CD4-positive, CD25-positive, alpha-beta regulatory T cell (primary cell): ENCODE measurements around the gene PRKACB. TPM values are rescaled to one million over a fixed set of nuclear protein-coding genes. Genes with fewer than 3 reads are reported as not detected.

Experiments used
- ATAC-seq, 2 donors: fragments of 150-1000 bp; cut with Tn5 transposase; one replicate each; pipeline ENCODE4 v1.10.0; 2021; ENCODE audit warnings: low read depth in 2 of 2, moderate number of reproducible peaks in 2 of 2, moderate library complexity in 1 of 2
- DNase-seq, 3 donors: peaks; one replicate each; pipeline versions ENCODE4 v3.0.0 to v3.0.0-alpha.2; 2012 to 2022; ENCODE audit warnings: mixed read lengths in 1 of 3
- H3K27ac ChIP-seq: one replicate; pipeline ENCODE4 v1.7.0; 2013; ENCODE audit warnings: mild to moderate bottlenecking, low read length; ENCODE audit not compliant: insufficient read depth, poor library complexity, severe bottlenecking
- H3K27me3 ChIP-seq: one replicate; pipeline ENCODE4 v1.7.0; 2013; ENCODE audit warnings: low read length; ENCODE audit not compliant: control insufficient read depth, insufficient read depth
- H3K36me3 ChIP-seq: one replicate; pipeline ENCODE4 v1.7.0; 2013; ENCODE audit warnings: mild to moderate bottlenecking, low read length, moderate library complexity; ENCODE audit not compliant: control insufficient read depth, insufficient read depth
- H3K4me1 ChIP-seq: 2 replicates; pipeline ENCODE4 v1.7.0; 2013; ENCODE audit warnings: mild to moderate bottlenecking, low read length; ENCODE audit not compliant: insufficient read depth, control insufficient read depth, poor library complexity, severe bottlenecking
- H3K4me3 ChIP-seq: one replicate; pipeline ENCODE4 v1.7.0; 2013; ENCODE audit warnings: low read depth, mild to moderate bottlenecking, low read length, moderate library complexity
- H3K9me3 ChIP-seq, 2 experiments: 1 replicate in 1 of 2; 2 replicates in 1 of 2; pipeline ENCODE4 v1.7.0; 2013; ENCODE audit warnings: low read length in 2 of 2, mild to moderate bottlenecking in 1 of 2, moderate library complexity in 1 of 2; ENCODE audit not compliant: control insufficient read depth in 2 of 2
- H3K27ac Mint-ChIP-seq, 3 donors: one replicate each; pipeline ENCODE4 v1.8.0; 2020 to 2022; ENCODE audit warnings: mild to moderate bottlenecking in 3 of 3, mixed read lengths in 3 of 3, moderate library complexity in 2 of 3
- H3K27me3 Mint-ChIP-seq: one replicate; pipeline ENCODE4 v1.8.0; 2022; ENCODE audit warnings: mild to moderate bottlenecking, mixed read lengths
- H3K36me3 Mint-ChIP-seq: one replicate; pipeline ENCODE4 v1.8.0; 2020; ENCODE audit warnings: mixed read lengths
- H3K4me1 Mint-ChIP-seq, 4 donors: one replicate each; pipeline ENCODE4 v1.8.0; 2020 to 2022; ENCODE audit warnings: mixed read lengths in 4 of 4, mild to moderate bottlenecking in 1 of 4
- H3K4me3 Mint-ChIP-seq, 4 donors: one replicate each; pipeline ENCODE4 v1.8.0; 2020 to 2022; ENCODE audit warnings: mild to moderate bottlenecking in 4 of 4, mixed read lengths in 4 of 4, moderate library complexity in 3 of 4
- H3K9me3 Mint-ChIP-seq, 7 donors: one replicate each; pipeline ENCODE4 v1.8.0; 2020 to 2022; ENCODE audit warnings: mixed read lengths in 7 of 7, mild to moderate bottlenecking in 3 of 7, moderate library complexity in 2 of 7
- polyA plus RNA-seq, 4 donors: library from polyadenylated mRNA; unstranded; fragments of 300-500 nt; fragmentation: Illumina TruSeq; gene quantifications; one replicate each; pipeline ENCODE4 v1.2.3, GENCODE V29; 2021
- total RNA-seq: library from RNA; stranded (reverse); gene quantifications from one replicate; pipeline ENCODE4 v1.2.3, GENCODE V29; 2022

Gene PRKACB
- total and polyA plus RNA-seq, 5 donors from 2014 or later: 74.0 to 99.5 (median 90.7) TPM

DNA sequence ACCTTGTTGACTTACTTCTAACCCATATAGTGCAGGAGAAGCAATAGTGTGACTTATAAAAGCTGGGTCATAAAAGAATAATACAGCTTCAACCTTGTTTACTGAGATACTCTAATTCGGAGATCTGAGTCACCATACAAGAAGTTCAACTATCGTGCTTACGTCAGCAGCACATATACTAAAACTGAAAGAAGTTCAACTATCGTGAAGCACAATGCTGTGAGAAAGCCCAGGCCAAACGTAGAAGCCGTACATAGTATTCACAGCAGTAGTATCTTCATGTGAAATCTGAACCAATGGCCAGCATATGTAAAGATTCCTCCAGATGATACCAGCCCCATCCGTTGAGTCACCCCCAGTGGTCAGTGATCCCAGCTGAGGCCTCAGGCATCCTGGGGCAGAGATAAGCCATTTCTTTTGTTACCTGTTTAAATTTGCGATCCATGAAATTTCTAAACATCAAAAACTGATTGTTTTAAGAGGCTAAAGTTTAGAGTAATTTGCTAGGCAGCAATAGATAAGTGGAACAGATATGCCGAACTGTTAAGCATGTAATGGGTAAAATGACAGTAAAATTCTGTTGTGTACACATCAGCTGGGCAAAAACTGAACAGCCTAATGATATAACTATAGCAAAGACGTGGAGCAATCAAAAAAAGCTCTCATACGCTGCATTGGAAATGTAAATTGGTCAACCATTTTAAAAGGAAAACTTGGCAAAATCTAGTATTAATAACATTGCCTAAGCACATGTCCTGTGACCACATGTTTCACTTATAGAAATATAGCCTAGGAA, 103.6 kb downstream of the PRKACB start:
- H3K27me3 ChIP-seq: peaks cover 5% of the 10 kb centered on the region
- peaks cover 0 to 16% (median 2%) of the 10 kb centered on the region in 7 donors for H3K9me3 Mint-ChIP-seq
- no peak overlapping the region for H3K4me3 Mint-ChIP-seq

DNA sequence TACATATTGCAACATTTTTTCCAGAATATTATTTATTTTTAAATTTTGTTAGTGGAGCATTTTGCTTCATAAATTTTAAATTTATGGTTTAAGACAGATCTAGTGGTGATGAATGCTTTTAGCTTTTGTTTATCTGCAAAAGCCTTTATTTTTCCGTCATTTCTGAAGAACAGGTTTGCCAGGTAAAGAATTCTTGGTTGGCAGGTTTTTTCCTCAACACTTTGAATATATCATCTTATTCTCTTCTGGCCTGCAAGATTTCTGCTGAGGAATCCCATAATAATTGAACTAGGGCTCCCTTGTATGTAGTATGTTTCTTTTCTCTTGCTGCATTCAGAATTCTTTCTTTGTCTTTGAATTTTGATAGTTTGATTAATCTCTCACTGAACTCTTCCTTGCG, 106.6 kb downstream of the PRKACB start:
- H3K36me3 ChIP-seq: no peaks in the 10 kb centered on the region
- Mint-ChIP-seq H3K4me1 (peaks cover 0 to 5% (median 0%) of the 10 kb centered on the region in 4 donors), H3K27ac (no peak overlapping the region), H3K9me3 (peaks cover 0 to 16% (median 1%) of the 10 kb centered on the region in 7 donors), H3K36me3 (no peaks in the 10 kb centered on the region), H3K27me3 (no peaks in the 10 kb centered on the region), H3K4me3 (no peak overlapping the region)
- no peak overlapping the region for H3K4me3 ChIP-seq
- H3K27ac ChIP-seq: no peak overlapping the region
- H3K9me3 ChIP-seq: peaks cover 0 to 8% of the 10 kb centered on the region in 2 experiments
- no peak for ATAC-seq
- H3K4me1 ChIP-seq: no peaks in the 10 kb centered on the region
- no peak for DNase-seq
- peaks cover 5% of the 10 kb centered on the region for H3K27me3 ChIP-seq

More for the DNA sequence above, 103.6 kb downstream of the PRKACB start:
- peak; percentile 31 to 43 for ATAC-seq
- Histone ChIP-seq H3K4me1 (no peaks in the 10 kb centered on the region), H3K27ac (no peak overlapping the region), H3K36me3 (no peaks in the 10 kb centered on the region), H3K9me3 (peaks cover 0 to 8% of the 10 kb centered on the region in 2 experiments), H3K4me3 (no peak overlapping the region)
- Mint-ChIP-seq H3K27me3 (no peaks in the 10 kb centered on the region), H3K27ac (no peak overlapping the region), H3K36me3 (no peaks in the 10 kb centered on the region), H3K4me1 (peaks cover 0 to 5% (median 0%) of the 10 kb centered on the region in 4 donors)
- DNase-seq: peak in 1 of 3 donors; percentile 21

DNA sequence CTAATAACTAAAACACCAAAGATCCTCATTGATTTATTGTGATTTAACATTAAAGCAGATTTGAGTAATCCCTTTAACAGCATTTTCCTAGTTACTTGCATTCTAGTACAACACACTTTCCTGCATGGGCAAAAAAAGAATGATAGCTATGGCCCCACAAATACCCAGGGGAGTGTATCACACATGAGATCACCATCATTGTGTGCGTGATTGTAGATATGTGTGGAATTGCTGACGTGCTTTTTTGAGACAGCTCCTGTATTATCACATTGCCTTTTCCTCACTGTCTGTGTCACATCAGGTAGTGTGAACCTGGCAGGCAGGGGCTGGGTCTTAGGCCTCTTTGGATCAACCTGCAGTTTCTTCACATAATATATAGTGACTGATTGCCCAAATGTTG, 109.0 kb downstream of the PRKACB start:
- H3K9me3 ChIP-seq: peaks cover 0 to 8% of the 10 kb centered on the region in 2 experiments
- H3K4me3 ChIP-seq: no peak overlapping the region
- no peak for DNase-seq
- H3K4me1 ChIP-seq: no peaks in the 10 kb centered on the region
- Mint-ChIP-seq H3K4me3 (no peak overlapping the region), H3K27ac (no peak overlapping the region), H3K36me3 (no peaks in the 10 kb centered on the region), H3K4me1 (no peaks in the 10 kb centered on the region), H3K27me3 (no peaks in the 10 kb centered on the region), H3K9me3 (peaks cover 1 to 16% (median 4%) of the 10 kb centered on the region in 7 donors)
- no peak for ATAC-seq
- H3K36me3 ChIP-seq: no peaks in the 10 kb centered on the region
- peaks cover 5% of the 10 kb centered on the region for H3K27me3 ChIP-seq
- no peak overlapping the region for H3K27ac ChIP-seq

DNA sequence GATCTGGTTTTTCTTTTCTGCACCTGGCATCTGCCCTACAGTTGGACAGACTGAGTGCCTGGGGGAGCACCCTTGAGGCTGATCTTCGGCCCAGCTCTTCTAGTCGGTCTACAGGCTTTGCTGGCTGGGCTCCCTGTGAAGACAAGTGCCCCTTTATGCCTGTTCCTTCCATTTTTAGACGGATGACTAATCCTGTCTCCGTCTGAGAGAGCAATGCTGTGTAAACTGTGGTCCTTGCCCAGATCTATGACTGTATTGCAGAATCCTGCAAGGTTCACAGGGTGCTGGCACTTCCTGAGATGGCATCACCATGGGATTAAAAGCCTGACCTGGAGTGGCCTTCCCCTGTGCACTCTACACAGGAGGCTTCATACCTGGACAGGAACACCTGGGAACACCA, 109.8 kb downstream of the PRKACB start:
- H3K27me3 Mint-ChIP-seq: no peaks in the 10 kb centered on the region
- H3K4me1 Mint-ChIP-seq: peaks cover 0 to 1% (median 0%) of the 10 kb centered on the region in 4 donors

DNA sequence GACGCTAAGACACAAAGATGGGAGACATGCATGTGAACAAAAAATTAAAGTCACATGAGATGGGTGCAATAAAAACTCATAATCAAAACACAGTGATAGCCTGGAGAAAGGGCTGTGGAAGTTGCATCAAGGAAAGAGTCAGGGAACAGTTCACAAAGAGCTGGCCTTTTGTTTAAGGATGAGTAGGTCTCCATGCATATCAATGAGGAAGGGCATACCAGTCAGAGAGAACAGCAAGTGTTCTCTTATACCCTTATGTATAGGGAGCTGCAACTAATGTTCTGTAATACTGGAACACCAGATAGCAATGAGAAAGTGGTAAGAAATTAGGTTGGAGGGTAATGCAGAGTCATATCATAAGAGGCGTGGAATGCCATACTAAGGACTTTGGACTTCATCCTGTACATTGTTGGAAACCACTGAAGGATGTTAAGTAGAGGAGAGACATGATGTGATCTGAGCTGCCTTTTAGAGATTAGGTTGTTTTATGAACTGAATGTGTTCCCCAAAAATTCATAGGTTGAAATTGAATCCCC, 110.7 kb downstream of the PRKACB start:
- H3K36me3 Mint-ChIP-seq: no peaks in the 10 kb centered on the region
- H3K9me3 Mint-ChIP-seq: peaks cover 1 to 12% (median 4%) of the 10 kb centered on the region in 7 donors

More for the DNA sequence above, 109.8 kb downstream of the PRKACB start:
- Mint-ChIP-seq H3K27ac (no peak overlapping the region), H3K36me3 (no peaks in the 10 kb centered on the region), H3K4me3 (no peak overlapping the region), H3K9me3 (peaks cover 1 to 16% (median 4%) of the 10 kb centered on the region in 7 donors)
- Histone ChIP-seq H3K9me3 (peaks cover 0 to 8% of the 10 kb centered on the region in 2 experiments), H3K4me1 (no peaks in the 10 kb centered on the region), H3K36me3 (no peaks in the 10 kb centered on the region), H3K4me3 (no peak overlapping the region), H3K27ac (no peak overlapping the region), H3K27me3 (peaks cover 5% of the 10 kb centered on the region)
- DNase-seq (no peak), ATAC-seq (no peak)

DNA sequence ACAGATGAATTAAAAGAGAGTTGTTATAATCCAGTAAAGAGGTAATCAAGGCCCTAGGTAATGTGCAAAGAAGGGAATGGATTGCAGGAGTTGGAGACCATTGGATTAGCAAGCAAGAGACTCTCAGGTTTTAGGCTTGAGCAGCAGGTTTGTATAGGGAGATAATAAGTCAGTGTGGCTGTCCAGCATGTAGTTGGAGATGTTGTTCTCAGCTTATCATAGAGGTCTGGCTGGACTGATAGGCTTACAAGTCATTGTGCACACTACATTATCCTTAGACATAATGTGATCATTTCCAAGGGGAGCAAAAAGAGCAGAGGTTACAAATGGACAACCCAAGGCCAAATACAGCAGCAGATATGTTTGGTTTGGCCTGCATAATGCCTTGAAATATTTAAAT, 111.5 kb downstream of the PRKACB start:
- Histone ChIP-seq H3K27me3 (no peaks in the 10 kb centered on the region), H3K4me3 (no peak overlapping the region), H3K27ac (no peak overlapping the region), H3K36me3 (no peaks in the 10 kb centered on the region), H3K4me1 (no peaks in the 10 kb centered on the region), H3K9me3 (peaks cover 0 to 3% of the 10 kb centered on the region in 2 experiments)
- Mint-ChIP-seq H3K4me1 (peaks cover 0 to 1% (median 0%) of the 10 kb centered on the region in 4 donors), H3K9me3 (peaks cover 0 to 7% (median 2%) of the 10 kb centered on the region in 7 donors), H3K27me3 (no peaks in the 10 kb centered on the region), H3K36me3 (no peaks in the 10 kb centered on the region), H3K4me3 (no peak overlapping the region), H3K27ac (no peak overlapping the region)
- DNase-seq (no peak), ATAC-seq (no peak)

More for the DNA sequence above, 110.7 kb downstream of the PRKACB start:
- no peaks in the 10 kb centered on the region for H3K36me3 ChIP-seq
- H3K4me1 ChIP-seq: no peaks in the 10 kb centered on the region
- DNase-seq: no peak
- no peak for ATAC-seq
- peaks cover under 1% of the 10 kb centered on the region for H3K27me3 ChIP-seq
- no peak overlapping the region for H3K4me3 Mint-ChIP-seq
- H3K27ac Mint-ChIP-seq: no peak overlapping the region
- H3K27ac ChIP-seq: no peak overlapping the region
- H3K4me3 ChIP-seq: no peak overlapping the region
- peaks cover 0 to 8% of the 10 kb centered on the region in 2 experiments for H3K9me3 ChIP-seq
- peaks cover 0 to 1% (median 0%) of the 10 kb centered on the region in 4 donors for H3K4me1 Mint-ChIP-seq
- H3K27me3 Mint-ChIP-seq: no peaks in the 10 kb centered on the region

DNA sequence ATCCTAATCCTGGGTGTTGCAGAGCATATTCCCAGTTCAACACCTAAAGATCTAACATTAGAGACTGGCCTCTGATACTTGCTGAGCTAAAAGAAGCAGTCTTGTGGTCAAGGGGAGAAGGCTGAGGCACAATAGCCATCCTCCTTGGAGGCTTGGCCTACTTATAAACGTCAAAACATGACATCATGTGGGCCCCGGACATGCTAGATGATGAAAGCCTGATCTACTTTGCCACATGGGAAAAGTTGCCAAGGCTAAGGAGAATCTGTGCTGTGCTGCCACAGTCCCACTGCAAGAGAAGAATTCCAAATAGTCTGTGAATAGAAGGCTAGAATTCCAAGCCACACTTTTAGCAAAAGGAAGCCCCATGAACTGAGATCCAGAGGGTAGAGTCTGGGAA, 113.5 kb downstream of the PRKACB start:
- Histone ChIP-seq H3K4me3 (no peak overlapping the region), H3K27me3 (no peaks in the 10 kb centered on the region), H3K4me1 (no peaks in the 10 kb centered on the region), H3K9me3 (no peaks in the 10 kb centered on the region), H3K36me3 (no peaks in the 10 kb centered on the region), H3K27ac (no peak overlapping the region)
- ATAC-seq: no peak
- peaks cover 0 to 5% (median 1%) of the 10 kb centered on the region in 7 donors for H3K9me3 Mint-ChIP-seq
- peaks cover 0 to 1% (median 0%) of the 10 kb centered on the region in 4 donors for H3K4me1 Mint-ChIP-seq
- DNase-seq: no peak
- no peaks in the 10 kb centered on the region for H3K36me3 Mint-ChIP-seq
- no peak overlapping the region for H3K27ac Mint-ChIP-seq
- H3K4me3 Mint-ChIP-seq: no peak overlapping the region
- H3K27me3 Mint-ChIP-seq: no peaks in the 10 kb centered on the region
